GM19463 (cell line): ENCODE data around the gene SOHLH2.

ENCODE experiments used
- ATAC-seq: cut with Tn5 transposase; IDR thresholded peaks from one replicate; pipeline ENCODE4 v1.9.1; 2021; ENCODE audit warnings: mild to moderate bottlenecking, moderate library complexity; ENCODE audit not compliant: unreplicated experiment

Gene SOHLH2

GRCh38 chr13:36188441-36188840 lies 25.9 kb downstream of the SOHLH2 start:
- no peak for ATAC-seq

- no peak for ATAC-seq
Measured at GRCh38 chr13:36183901-36184300, 30.5 kb downstream of the SOHLH2 start.

- ATAC-seq, result no peak
Measured at GRCh38 chr13:36175621-36176020, 38.7 kb downstream of the SOHLH2 start.

- no peak for ATAC-seq
Measured at GRCh38 chr13:36174923-36175322, 39.4 kb downstream of the SOHLH2 start.

- ATAC-seq, result no peak
Measured at GRCh38 chr13:36173571-36174322, 40.6 kb downstream of the SOHLH2 start.

- ATAC-seq, result no peak
Measured at GRCh38 chr13:36166046-36166445, 48.3 kb downstream of the SOHLH2 start.

GRCh38 chr13:36163809-36164308 lies 50.5 kb downstream of the SOHLH2 start:
- no peak for ATAC-seq

GRCh38 chr13:36163286-36163685 lies 51.1 kb downstream of the SOHLH2 start:
- no peak for ATAC-seq

GRCh38 chr13:36160297-36160696 lies 54.1 kb downstream of the SOHLH2 start:
- no peak for ATAC-seq

GRCh38 chr13:36158611-36159010 lies 55.7 kb downstream of the SOHLH2 start:
- no peak for ATAC-seq

- no peak for ATAC-seq
Measured at GRCh38 chr13:36157480-36157879, 56.9 kb downstream of the SOHLH2 start.

- no peak for ATAC-seq
Measured at GRCh38 chr13:36154567-36155291, 59.6 kb downstream of the SOHLH2 start.

- no peak for ATAC-seq
Measured at GRCh38 chr13:36151591-36151990, 62.8 kb downstream of the SOHLH2 start.

GRCh38 chr13:36148446-36148845 lies 65.9 kb downstream of the SOHLH2 start:
- ATAC-seq, result no peak

GRCh38 chr13:36147330-36147729 lies 67.0 kb downstream of the SOHLH2 start:
- ATAC-seq, result no peak

- no peak for ATAC-seq
Measured at GRCh38 chr13:36146511-36147269, 67.7 kb downstream of the SOHLH2 start.

- no peak for ATAC-seq
Measured at GRCh38 chr13:36143738-36144137, 70.6 kb downstream of the SOHLH2 start.

- no peak for ATAC-seq
Measured at GRCh38 chr13:36142735-36143134, 71.6 kb downstream of the SOHLH2 start.

- ATAC-seq, result no peak
Measured at GRCh38 chr13:36135876-36136275, 78.5 kb downstream of the SOHLH2 start.

- no peak for ATAC-seq
Measured at GRCh38 chr13:36134632-36135031, 79.7 kb downstream of the SOHLH2 start.

GRCh38 chr13:36133950-36134626 lies 80.3 kb downstream of the SOHLH2 start:
- no peak for ATAC-seq
